SU-DHL-6 (cell line): Measurements from ENCODE around the gene RGS6.

Experiments used
- H2AFZ ChIP-seq: fragments of 200-600 bp; sonication (generic); 2 replicates; pipeline ENCODE4 v1.6.1; 2014; ENCODE audit warnings: low read depth, mild to moderate bottlenecking, moderate library complexity, mixed read lengths, antibody characterized with exemption, low read length; ENCODE audit not compliant: severe bottlenecking
- H3F3A ChIP-seq: fragments of 200-600 bp; shearing (Covaris generic); 2 replicates; pipeline ENCODE4 v1.6.0; 2016; ENCODE audit warnings: antibody characterized with exemption, mild to moderate bottlenecking; ENCODE audit not compliant: insufficient read depth
- H3K27ac ChIP-seq: fragments of 200-600 bp; sonication (generic); 2 replicates; pipeline ENCODE4 v1.5.1; 2016; ENCODE audit warnings: low read depth, mild to moderate bottlenecking, low read length, moderate library complexity, mixed read lengths
- H3K27me3 ChIP-seq: fragments of 200-600 bp; sonication (generic), shearing (Covaris generic); 2 replicates; pipeline ENCODE4 v1.6.0; 2014; ENCODE audit warnings: mild to moderate bottlenecking, low read length
- H3K36me3 ChIP-seq: fragments of 200-600 bp; sonication (generic); 2 replicates; pipeline ENCODE4 v1.6.1; 2014; ENCODE audit warnings: mild to moderate bottlenecking, low read length, mixed read lengths
- H3K4me2 ChIP-seq: fragments of 300-600, 200-600 bp; shearing (Covaris generic), sonication (generic); 2 replicates; pipeline ENCODE4 v1.6.0; 2014; ENCODE audit warnings: low read length, low read depth, mild to moderate bottlenecking; ENCODE audit not compliant: poor library complexity, severe bottlenecking
- H3K4me3 ChIP-seq: fragments of 200-600 bp; sonication (generic); 2 replicates; pipeline ENCODE4 v1.5.1; 2014; ENCODE audit warnings: antibody characterized with exemption, low read length, mild to moderate bottlenecking, mixed read lengths; ENCODE audit not compliant: insufficient read depth, poor library complexity, severe bottlenecking
- H3K79me2 ChIP-seq: fragments of 200-600 bp; sonication (generic); 2 replicates; pipeline ENCODE4 v1.6.1; 2014; ENCODE audit warnings: mild to moderate bottlenecking, low read length, moderate library complexity; ENCODE audit not compliant: insufficient read depth
- H3K9ac ChIP-seq: fragments of 200-600 bp; sonication (generic); 2 replicates; pipeline ENCODE4 v1.7.0; 2014; ENCODE audit warnings: mild to moderate bottlenecking, low read length
- H3K9me2 ChIP-seq: fragments of 200-600 bp; sonication (generic); replicated peaks from 2 replicates; pipeline ENCODE4 v1.6.1; 2014; ENCODE audit warnings: low read length; ENCODE audit not compliant: insufficient read depth
- H3K9me3 ChIP-seq: fragments of 200-600 bp; sonication (generic); 2 replicates; pipeline ENCODE4 v1.6.1; 2014; ENCODE audit warnings: low read length, mixed read lengths; ENCODE audit not compliant: insufficient read depth
- H4K20me1 ChIP-seq: fragments of 200-600 bp; sonication (generic); 2 replicates; pipeline ENCODE4 v1.6.1; 2014; ENCODE audit warnings: low read depth, mild to moderate bottlenecking, antibody characterized with exemption, low read length, moderate library complexity, mixed read lengths
- EZH2phosphoT487 ChIP-seq: fragments of 200-600 bp; sonication (generic), shearing (Covaris generic); conservative IDR thresholded peaks from 2 replicates; pipeline ENCODE4 v1.6.1; 2018; ENCODE audit warnings: mild to moderate bottlenecking, antibody characterized with exemption, low read length, moderate library complexity, mixed read lengths
- TF ChIP-seq, protein P1 (sequence below): fragments of 200-600 bp; sonication (generic); IDR thresholded peaks from one replicate; pipeline ENCODE4 v1.5.1; 2017; ENCODE audit warnings: antibody characterized with exemption, mild to moderate bottlenecking, low read length, moderate library complexity; ENCODE audit not compliant: insufficient read depth, poor library complexity, severe bottlenecking

The RGS6 gene

DNA sequence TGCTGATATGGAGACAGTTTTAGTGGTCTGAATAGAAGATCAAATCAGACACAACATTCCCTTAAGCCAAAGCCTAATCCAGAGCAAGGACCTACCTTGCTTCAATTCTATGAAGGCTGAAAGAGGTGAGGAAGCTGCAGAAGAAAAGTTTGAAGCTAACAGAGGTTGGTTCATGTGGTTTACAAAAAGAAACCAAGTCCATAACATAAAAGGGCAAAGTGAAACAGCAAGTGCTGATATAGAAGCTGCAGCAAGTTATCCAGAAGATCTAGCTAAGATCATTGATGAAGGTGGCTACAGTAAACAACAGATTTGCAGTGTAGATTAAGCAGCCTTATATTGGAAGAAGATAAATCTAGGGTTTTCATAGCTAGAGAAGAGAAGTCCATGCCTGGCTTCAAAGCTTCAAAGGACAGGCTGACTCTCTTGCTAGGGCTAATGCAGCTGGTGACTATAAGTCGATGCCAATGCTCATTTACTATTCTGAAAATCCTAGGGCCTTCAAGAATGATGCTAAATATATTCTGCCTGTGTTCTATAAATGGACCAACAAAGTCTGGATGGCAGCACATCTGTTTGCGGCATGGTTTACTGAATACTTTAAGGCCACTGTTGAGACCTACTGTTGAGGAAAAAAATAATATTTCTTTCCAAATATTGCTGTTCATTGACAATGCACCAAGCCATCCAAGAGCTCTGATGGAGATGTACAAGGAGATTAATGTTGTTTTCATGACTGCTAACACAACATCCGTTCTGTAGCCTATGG is 600.6 kb downstream of the RGS6 start:
- Histone ChIP-seq H3K27ac (no peak overlapping the region), H3K27me3 (no peaks in the 10 kb centered on the region), H3K36me3 (0 out of 2 replicates have a peak, but pooled peaks cover 7% of the 10 kb centered on the region), H4K20me1 (no peaks in the 10 kb centered on the region), H2AFZ (no peak overlapping the region), H3K9ac (no peak overlapping the region), H3F3A (no peaks in the 10 kb centered on the region), H3K9me2 (no peaks in the 10 kb centered on the region), H3K4me3 (no peak overlapping the region), H3K9me3 (peaks cover 7% of the 10 kb centered on the region; the same call in 1 of the 2 replicates), H3K4me2 (no peak overlapping the region), H3K79me2 (no peaks in the 10 kb centered on the region)
- TF ChIP-seq, protein P1, sequence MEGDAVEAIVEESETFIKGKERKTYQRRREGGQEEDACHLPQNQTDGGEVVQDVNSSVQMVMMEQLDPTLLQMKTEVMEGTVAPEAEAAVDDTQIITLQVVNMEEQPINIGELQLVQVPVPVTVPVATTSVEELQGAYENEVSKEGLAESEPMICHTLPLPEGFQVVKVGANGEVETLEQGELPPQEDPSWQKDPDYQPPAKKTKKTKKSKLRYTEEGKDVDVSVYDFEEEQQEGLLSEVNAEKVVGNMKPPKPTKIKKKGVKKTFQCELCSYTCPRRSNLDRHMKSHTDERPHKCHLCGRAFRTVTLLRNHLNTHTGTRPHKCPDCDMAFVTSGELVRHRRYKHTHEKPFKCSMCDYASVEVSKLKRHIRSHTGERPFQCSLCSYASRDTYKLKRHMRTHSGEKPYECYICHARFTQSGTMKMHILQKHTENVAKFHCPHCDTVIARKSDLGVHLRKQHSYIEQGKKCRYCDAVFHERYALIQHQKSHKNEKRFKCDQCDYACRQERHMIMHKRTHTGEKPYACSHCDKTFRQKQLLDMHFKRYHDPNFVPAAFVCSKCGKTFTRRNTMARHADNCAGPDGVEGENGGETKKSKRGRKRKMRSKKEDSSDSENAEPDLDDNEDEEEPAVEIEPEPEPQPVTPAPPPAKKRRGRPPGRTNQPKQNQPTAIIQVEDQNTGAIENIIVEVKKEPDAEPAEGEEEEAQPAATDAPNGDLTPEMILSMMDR = no peak
- no peak for TF ChIP-seq EZH2phosphoT487

GRCh38 chr14:72535485-72535884 is 603.3 kb downstream of the RGS6 start:
- H3F3A ChIP-seq = no peaks in the 10 kb centered on the region
- H4K20me1 ChIP-seq = no peaks in the 10 kb centered on the region
- 0 out of 2 replicates have a peak, but pooled peaks cover 7% of the 10 kb centered on the region for H3K36me3 ChIP-seq
- no peak for TF ChIP-seq EZH2phosphoT487
- TF ChIP-seq, protein P1 = no peak
- no peaks in the 10 kb centered on the region for H3K27me3 ChIP-seq
- H3K27ac ChIP-seq = no peak overlapping the region
- peaks cover 7% of the 10 kb centered on the region; the same call in 1 of the 2 replicates for H3K9me3 ChIP-seq
- H3K9ac ChIP-seq = no peak overlapping the region
- peak overlapping the region; percentile 33 for H3K4me2 ChIP-seq
- no peak overlapping the region for H2AFZ ChIP-seq
- no peak overlapping the region for H3K4me3 ChIP-seq
- H3K9me2 ChIP-seq = no peaks in the 10 kb centered on the region
- H3K79me2 ChIP-seq = no peaks in the 10 kb centered on the region

DNA sequence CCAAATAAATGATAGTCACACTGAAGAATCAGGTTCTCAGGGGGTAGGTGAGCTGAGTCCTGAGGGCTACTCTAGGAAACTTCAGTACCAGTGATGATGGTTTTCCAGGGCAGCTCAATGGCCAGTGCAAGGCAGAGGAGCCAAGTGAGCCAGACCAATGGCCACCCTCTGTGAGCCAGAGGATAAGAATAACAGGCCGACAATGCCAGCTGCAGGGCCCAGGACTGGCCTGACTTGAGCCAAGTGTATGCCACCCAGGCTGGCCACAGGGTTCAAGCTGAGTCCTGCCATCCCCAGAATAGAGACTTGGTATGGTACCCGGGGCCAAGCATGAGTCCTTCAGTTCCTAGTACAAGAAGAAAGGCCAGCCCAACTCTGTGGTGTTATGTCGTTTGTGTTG is 606.2 kb downstream of the RGS6 start:
- H3K79me2 ChIP-seq = no peaks in the 10 kb centered on the region
- no peaks in the 10 kb centered on the region for H4K20me1 ChIP-seq
- no peak overlapping the region for H3K4me3 ChIP-seq
- TF ChIP-seq EZH2phosphoT487 = no peak
- TF ChIP-seq, protein P1 = no peak
- 0 out of 2 replicates have a peak, but pooled peaks cover 3% of the 10 kb centered on the region for H3K36me3 ChIP-seq
- H3K9me2 ChIP-seq = no peaks in the 10 kb centered on the region
- H3K27ac ChIP-seq = no peak overlapping the region
- no peak overlapping the region for H3K4me2 ChIP-seq
- H3F3A ChIP-seq = no peaks in the 10 kb centered on the region
- H3K27me3 ChIP-seq = no peaks in the 10 kb centered on the region
- H3K9me3 ChIP-seq = 0 out of 2 replicates have a peak, but pooled peaks cover under 1% of the 10 kb centered on the region
- H2AFZ ChIP-seq = no peak overlapping the region
- no peak overlapping the region for H3K9ac ChIP-seq
